Measurements from ENCODE around the gene MUC5B.

The MUC5B gene

DNA sequence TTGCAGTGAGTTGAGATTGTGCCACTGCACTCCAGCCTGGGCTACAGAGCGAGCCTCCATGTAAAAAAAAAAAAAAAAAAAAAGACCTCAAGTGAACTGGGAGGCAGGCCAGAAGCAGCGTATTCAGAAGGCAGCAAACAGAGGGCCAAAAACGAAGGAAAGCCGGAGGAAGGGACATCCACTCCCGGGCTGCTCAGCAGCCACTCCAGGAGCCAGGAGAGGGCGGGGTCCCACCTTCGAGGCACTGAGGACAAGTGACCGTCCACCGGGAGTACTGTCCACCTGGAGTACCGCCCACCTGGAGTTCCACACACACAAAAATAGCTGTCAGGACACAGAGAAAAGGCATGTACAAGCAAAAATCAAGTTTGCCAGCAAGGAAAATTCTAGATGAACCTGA lies 81.1 kb downstream of the MUC5B start:
- TF ChIP-seq, protein P1, sequence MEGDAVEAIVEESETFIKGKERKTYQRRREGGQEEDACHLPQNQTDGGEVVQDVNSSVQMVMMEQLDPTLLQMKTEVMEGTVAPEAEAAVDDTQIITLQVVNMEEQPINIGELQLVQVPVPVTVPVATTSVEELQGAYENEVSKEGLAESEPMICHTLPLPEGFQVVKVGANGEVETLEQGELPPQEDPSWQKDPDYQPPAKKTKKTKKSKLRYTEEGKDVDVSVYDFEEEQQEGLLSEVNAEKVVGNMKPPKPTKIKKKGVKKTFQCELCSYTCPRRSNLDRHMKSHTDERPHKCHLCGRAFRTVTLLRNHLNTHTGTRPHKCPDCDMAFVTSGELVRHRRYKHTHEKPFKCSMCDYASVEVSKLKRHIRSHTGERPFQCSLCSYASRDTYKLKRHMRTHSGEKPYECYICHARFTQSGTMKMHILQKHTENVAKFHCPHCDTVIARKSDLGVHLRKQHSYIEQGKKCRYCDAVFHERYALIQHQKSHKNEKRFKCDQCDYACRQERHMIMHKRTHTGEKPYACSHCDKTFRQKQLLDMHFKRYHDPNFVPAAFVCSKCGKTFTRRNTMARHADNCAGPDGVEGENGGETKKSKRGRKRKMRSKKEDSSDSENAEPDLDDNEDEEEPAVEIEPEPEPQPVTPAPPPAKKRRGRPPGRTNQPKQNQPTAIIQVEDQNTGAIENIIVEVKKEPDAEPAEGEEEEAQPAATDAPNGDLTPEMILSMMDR (conservative IDR thresholded peaks at IDR 0.05; ENCODE audit: low read depth, low read length), result no peak
- no peaks in the 10 kb centered on the region for H3K36me3 ChIP-seq (ENCODE audit: insufficient read depth)
- H3K4me3 ChIP-seq (IDR thresholded peaks at IDR 0.05; ENCODE audit: insufficient read depth, low read depth, low read length), result no peak overlapping the region
- no peak overlapping the region for H3K27ac ChIP-seq
- H2AFZ ChIP-seq (ENCODE audit: low read depth), result no peak overlapping the region
- no peak overlapping the region for H3K4me2 ChIP-seq
- no peak overlapping the region for H3K9ac ChIP-seq
- H4K20me1 ChIP-seq (ENCODE audit: insufficient read depth), result no peaks in the 10 kb centered on the region
- H3K79me2 ChIP-seq (ENCODE audit: insufficient read depth, low read depth), result peaks cover 4% of the 10 kb centered on the region; the same call in 1 of the 2 replicates
- H3K27me3 ChIP-seq (ENCODE audit: insufficient read depth, low read depth), result no peaks in the 10 kb centered on the region
- peaks cover 5% of the 10 kb centered on the region for H3K4me1 ChIP-seq (ENCODE audit: low read depth, poor library complexity, severe bottlenecking)

DNA sequence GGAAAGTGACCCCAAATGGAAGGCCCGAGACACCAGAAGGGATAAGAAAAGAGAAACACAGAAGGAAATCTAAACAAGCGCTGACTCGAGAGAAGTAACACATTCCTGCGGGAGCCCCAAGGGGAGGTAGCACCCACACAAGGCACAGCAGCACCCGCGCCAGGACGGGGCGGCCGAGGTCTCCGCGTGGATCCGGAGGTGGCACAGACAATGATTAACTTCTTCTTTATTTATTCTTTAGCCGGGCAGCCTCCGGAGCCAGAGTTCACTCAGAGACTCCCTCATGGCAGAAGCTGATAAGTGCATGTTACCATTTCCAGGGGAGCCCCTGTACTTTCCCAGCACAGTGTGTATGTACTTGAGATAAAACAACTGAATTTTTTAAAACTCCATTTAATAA lies 81.5 kb downstream of the MUC5B start:
- peaks cover 5% of the 10 kb centered on the region for H3K4me1 ChIP-seq (ENCODE audit: low read depth, poor library complexity, severe bottlenecking)
- H3K36me3 ChIP-seq (ENCODE audit: insufficient read depth), result no peaks in the 10 kb centered on the region
- no peaks in the 10 kb centered on the region for H4K20me1 ChIP-seq (ENCODE audit: insufficient read depth)
- no peak overlapping the region for H3K4me3 ChIP-seq (IDR thresholded peaks at IDR 0.05; ENCODE audit: insufficient read depth, low read depth, low read length)
- H3K27me3 ChIP-seq (ENCODE audit: insufficient read depth, low read depth), result no peaks in the 10 kb centered on the region
- H2AFZ ChIP-seq (ENCODE audit: low read depth), result no peak overlapping the region
- H3K4me2 ChIP-seq, result no peak overlapping the region
- no peaks in the 10 kb centered on the region; the same call in 1 of the 2 replicates for H3K79me2 ChIP-seq (ENCODE audit: insufficient read depth, low read depth)
- no peak overlapping the region for H3K27ac ChIP-seq
- H3K9ac ChIP-seq, result no peak overlapping the region
- TF ChIP-seq, protein P1 (conservative IDR thresholded peaks at IDR 0.05; ENCODE audit: low read depth, low read length), result no peak

DNA sequence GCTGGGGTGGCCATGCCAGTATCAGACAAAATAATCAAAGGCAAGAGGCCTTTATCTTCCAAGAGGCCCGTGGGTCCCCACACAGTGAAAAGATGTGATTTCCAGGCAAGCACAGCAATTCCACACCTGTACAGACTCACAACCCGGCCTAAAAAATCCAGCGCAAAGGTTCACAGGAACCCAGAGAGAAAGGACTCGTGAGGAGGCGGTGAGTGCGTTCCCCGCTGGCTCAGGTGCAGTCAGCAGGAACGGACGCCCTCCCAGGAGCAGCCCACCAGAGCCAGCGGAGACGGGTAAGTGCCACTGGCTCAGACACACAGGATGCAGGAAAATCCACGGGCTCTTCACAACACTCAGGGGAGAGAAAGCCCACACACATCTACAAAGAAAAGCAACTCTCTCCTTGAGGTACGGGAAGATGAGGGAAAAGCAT lies 82.2 kb downstream of the MUC5B start:
- Histone ChIP-seq H2AFZ (ENCODE audit: low read depth) (no peak overlapping the region), H3K4me3 (IDR thresholded peaks at IDR 0.05; ENCODE audit: insufficient read depth, low read depth, low read length) (no peak overlapping the region), H3K4me1 (ENCODE audit: low read depth, poor library complexity, severe bottlenecking) (peaks cover 7% of the 10 kb centered on the region), H3K9ac (no peak overlapping the region), H3K4me2 (no peak overlapping the region), H3K27me3 (ENCODE audit: insufficient read depth, low read depth) (no peaks in the 10 kb centered on the region), H4K20me1 (ENCODE audit: insufficient read depth) (no peaks in the 10 kb centered on the region), H3K27ac (no peak overlapping the region), H3K36me3 (ENCODE audit: insufficient read depth) (no peaks in the 10 kb centered on the region), H3K79me2 (ENCODE audit: insufficient read depth, low read depth) (no peaks in the 10 kb centered on the region; the same call in 1 of the 2 replicates)
- TF ChIP-seq, protein P1 (conservative IDR thresholded peaks at IDR 0.05; ENCODE audit: low read depth, low read length), result no peak

DNA sequence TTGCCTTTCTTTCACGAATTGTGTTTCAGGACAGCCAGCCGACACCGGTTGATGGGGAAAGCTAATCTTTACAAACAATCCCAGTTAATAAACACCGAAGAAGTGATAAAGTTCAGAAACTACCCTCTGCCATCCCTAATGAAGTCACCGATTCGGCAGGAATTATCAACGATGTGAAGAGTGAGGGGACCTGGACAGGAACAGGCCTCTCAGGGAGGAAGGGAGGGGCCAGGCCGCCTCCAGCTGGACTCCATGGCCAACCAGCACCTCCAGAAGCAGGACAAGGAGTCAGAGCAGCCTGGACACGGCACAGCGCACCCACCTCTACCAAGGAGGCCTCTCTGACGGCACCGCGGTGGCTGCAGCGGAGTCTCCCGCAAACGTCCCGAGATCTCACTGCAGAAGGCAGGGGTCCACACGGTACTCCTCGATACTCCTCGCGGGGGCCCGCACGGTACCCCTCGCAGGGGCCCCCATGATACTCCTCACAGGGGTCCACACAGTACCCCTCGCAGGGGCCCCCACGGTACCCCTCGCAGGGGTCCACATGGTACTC lies 82.7 kb downstream of the MUC5B start:
- TF ChIP-seq, protein P1 (conservative IDR thresholded peaks at IDR 0.05; ENCODE audit: low read depth, low read length), result no peak
- H4K20me1 ChIP-seq (ENCODE audit: insufficient read depth), result no peaks in the 10 kb centered on the region
- peaks cover 9% of the 10 kb centered on the region for H3K4me1 ChIP-seq (ENCODE audit: low read depth, poor library complexity, severe bottlenecking)
- H3K27me3 ChIP-seq (ENCODE audit: insufficient read depth, low read depth), result no peaks in the 10 kb centered on the region
- H2AFZ ChIP-seq (ENCODE audit: low read depth), result no peak overlapping the region
- H3K9ac ChIP-seq, result no peak overlapping the region
- H3K27ac ChIP-seq, result no peak overlapping the region
- H3K4me3 ChIP-seq (IDR thresholded peaks at IDR 0.05; ENCODE audit: insufficient read depth, low read depth, low read length), result no peak overlapping the region
- H3K4me2 ChIP-seq, result no peak overlapping the region
- H3K79me2 ChIP-seq (ENCODE audit: insufficient read depth, low read depth), result no peaks in the 10 kb centered on the region; the same call in 1 of the 2 replicates
- H3K36me3 ChIP-seq (ENCODE audit: insufficient read depth), result no peaks in the 10 kb centered on the region

Measured in KMS-11 (cell line).